ENCODE results near the gene MICALL2.

The MICALL2 gene

GRCh38 chr7:1466524-1467271, 7.4 kb upstream of the MICALL2 start:
- DNase-seq: no peak

DNA sequence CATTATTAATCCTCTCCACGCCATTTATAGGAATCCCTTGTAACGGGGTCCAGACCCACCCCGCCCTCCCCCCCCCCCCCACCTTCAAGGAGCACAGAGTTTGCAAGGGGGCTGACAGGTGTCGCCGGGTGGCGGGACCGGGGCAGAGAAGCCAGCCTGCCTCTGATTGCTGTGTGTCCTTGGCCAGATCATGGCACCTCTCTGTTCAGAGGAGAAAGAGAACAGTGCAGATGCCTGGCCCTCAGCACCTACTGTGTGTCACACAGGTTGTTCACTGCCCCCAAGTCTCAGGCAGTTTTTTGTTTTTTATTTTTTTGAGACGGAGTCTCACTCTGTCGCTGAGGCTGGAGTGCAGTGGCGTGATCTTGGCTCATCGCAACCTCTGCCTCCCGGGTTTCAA, 5.4 kb upstream of the MICALL2 start:
- no peak for DNase-seq

DNA sequence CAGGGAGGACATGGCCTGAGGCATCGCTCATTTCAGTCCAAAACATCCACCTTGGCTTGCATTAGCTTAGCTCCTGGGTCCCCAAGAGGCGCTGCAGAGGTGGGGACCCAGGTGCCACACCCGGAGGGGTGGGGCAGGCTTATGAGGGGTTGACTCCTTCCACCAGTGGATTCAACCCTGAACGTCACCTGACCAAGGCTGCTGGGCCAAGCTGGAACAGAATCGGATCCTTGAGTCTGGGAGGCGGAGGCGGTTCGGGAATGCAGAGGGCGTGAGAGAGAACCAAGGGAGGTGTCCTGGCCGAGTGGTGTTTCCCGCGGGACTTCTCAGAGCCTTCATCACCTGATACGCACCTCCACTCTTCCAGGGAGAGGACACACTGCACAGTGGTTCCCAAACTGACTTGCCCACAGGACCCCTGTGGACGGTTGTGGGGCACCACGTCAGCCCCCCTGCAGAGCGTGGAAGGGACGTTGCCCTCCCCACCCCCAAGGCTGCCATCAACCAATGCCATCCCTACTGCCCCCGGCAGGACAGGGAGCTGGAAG, 4.5 kb upstream of the MICALL2 start:
- DNase-seq: no peak

GRCh38 chr7:1461646-1462375, 2.5 kb upstream of the MICALL2 start:
- DNase-seq: no peak

DNA sequence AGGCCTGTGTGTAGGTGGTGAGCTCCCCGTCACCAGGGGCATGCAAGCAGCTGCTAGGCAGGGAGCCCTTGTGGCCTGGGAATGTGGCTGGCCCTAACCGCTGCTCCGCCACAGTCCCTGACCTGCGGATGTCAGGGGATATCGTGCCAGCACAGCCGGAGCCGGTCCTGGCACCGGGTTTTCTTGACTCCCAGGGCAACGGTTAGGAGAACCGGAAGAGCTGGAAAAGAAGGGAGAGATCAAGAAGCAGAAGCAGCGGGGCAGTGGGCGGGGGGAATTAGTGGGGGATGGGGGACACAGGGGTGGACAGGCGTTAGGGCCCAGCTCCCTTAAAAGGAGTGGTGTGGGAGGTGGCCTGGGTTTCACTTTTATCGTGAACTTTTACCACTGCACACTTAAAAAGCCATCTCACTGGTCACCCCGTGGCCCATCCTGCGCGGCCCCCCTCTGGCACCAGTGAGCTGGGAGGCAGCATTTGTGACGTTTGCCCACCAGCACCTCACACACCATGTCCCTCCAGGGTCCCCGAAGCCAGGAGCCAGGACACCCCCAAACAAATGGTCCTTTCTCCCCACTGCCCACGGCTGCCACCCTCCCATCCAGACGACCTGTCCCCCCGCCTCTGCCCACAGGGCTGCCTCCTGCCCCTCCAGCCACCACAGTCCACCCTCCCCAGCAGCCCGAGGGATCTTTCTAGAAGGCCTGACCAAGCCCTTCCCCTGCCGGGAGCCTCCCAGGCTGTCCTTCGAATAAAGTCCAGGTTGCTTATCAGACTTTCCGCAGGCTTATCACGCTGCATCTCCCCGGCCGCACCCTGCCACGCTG, 1.8 kb upstream of the MICALL2 start:
- peak; percentile 44 for DNase-seq

GRCh38 chr7:1459920-1460820, 900 bp upstream of the MICALL2 start:
- DNase-seq: no peak

DNA sequence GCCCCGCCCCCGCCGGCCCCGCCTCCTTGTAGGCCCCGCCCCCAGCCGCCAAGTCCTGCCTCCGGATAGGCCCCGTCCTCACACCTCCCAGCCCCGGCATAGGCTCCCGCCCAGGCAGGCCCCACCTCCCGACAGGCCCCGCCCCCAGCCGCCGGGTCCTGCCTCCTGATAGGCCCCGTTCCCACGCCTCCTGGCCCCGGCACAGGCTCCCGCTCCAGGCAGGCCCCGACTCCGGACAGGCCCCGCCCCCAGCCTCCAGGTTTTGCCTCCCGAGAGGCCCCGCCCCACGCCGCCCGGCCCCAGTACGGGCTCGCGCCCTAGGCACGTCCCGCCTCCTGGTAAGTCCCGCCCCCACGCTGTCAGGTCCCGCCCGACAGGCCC, 232 bp upstream of the MICALL2 start:
- DNase-seq: peak; percentile 98

GRCh38 chr7:1457949-1458682, 1.2 kb downstream of the MICALL2 start:
- no peak for DNase-seq

- no peak for DNase-seq
Observed at GRCh38 chr7:1457059-1457948, 2.0 kb downstream of the MICALL2 start.

DNA sequence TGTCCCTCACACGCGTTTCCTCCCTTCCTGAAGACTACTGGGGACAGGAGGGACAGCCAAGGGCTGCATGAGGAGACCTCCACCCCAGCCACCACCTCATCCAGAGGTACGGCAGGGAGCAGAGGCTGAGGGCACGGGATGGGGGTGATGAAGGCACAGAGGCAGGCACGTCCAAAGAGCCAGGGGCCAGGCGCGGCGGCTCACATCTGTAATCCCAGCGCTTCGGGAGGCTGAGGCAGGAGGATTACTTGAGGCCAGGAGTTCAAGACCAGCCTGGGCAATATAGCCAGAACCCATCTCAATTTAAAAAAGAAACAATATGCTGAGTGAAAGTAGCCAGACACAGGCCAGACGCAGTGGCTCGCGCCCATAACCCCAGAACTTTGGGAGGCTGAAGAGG, 3.3 kb downstream of the MICALL2 start:
- no peak for DNase-seq

- no peak for DNase-seq
Observed at GRCh38 chr7:1455241-1455939, 3.9 kb downstream of the MICALL2 start.

GRCh38 chr7:1454542-1454941, 4.7 kb downstream of the MICALL2 start:
- DNase-seq: no peak

DNA sequence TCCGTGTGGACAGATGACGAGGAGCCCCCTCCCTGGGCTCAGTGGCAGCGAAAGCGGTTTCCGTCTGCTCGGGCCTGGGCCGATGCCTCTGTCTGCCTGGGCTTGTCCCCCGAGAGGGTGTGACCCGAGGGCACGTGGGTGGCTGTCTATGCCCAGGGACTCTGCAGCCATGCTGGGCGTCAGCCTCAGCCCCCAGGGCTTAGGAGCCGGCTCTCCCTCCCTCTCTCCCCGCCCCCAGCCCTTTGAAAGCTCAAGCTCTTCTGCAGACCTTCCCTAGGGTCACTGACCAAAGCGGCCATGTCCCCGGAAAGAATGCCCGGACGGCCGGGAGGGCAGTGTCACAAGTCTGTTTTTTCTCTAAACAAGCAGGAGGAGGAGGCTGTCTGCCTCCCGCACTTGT, 7.1 kb downstream of the MICALL2 start:
- DNase-seq: no peak

- no peak for DNase-seq
Observed at GRCh38 chr7:1450987-1451386, 8.3 kb downstream of the MICALL2 start.

GRCh38 chr7:1450431-1450830, 8.8 kb downstream of the MICALL2 start:
- no peak for DNase-seq

DNA sequence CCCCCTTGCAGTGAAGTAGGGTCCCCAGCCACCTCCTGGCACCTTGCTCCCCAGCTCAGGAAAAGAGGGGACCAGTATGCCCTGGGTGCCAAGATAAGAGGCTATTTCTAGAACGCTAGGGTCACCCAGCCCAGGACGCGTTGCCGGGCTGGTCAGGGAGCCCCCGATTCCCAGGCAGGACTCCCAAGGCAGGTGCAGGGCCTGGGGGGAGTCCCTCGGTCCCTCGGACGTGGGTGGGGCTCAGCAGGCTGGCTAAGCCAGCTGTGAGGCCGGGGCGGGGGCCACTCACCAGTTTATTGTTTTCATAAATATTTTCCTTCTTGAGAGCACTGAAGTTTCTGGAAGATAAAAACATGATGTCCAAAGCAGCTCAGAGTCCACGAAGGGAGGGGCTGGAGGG, 9.3 kb downstream of the MICALL2 start:
- no peak for DNase-seq

DNA sequence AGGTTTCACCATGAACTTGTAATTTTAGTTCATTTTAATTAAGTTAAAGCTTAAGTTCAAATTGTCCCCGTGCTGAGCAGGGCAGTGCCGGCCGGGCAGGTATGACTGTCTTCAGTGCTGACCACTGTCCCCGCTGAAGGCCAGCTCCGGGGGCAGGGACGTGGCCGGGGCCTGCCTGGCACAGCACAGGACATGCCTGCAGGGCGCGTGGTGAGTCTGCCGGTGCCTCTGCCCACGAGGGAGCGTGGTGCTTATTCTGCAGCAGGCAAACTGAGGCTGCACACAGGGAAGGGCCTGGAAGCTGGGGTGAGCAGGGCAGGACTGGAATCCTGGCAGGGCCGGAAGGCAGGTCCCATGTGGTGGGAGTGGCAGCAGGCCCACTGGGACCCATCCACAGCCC, 9.8 kb downstream of the MICALL2 start:
- DNase-seq: no peak

DNA sequence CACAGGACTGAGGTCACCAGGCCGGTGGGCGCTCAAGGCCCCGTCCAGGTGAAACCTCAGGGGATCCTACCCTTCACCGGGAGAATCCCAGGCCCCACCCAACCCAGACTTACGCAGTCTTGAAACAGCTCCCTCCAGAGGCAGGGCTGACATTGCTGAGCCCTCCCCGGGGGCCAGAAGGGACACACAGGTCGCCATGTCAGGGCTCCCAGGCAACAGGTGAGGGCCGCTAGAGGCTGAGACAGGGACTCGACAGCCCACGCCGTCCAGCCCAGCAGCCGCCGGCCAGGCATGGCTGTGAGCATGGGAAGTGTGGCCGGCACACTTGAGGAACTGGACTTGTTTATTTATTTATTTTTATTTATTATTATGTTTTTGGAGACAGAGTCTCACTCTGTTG, 10.3 kb downstream of the MICALL2 start:
- DNase-seq: no peak

DNA sequence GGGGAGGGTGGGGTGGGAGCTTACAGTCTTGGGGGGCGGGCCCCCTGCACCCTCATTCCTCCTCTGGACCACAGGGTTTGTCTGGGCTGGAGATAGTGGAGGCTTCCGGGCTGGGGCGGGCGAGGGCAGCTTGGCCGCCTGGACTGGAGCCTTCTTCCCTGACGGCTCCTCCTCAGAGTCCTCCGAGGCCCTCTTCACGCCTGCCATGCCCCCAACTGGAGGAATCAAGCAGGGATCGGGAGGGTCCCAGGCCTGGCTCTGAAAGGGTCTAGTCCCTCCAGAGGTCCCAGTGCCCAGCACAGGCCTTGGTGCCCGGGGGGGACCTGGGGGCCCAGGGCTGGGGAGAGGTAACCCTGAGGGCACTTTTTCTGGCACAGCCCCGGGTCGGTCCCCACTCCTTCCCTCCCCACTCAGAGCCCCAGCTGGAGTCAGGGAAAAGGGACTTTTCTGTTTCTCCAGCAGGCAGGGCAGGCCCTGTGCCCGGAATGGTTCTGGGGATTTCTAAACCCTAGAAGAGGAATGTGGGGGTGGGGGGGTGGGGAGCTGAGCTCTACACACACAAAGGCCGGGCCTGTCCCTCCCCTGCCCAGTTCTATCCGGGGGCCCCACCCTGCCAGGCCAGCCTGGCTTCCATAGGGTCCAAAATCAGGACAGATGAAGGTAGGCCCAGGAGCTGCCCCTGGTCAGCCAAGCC, 11.6 kb downstream of the MICALL2 start:
- DNase-seq: no peak

Measured in HCEC 1CT (cell line).